Keratinocyte (primary cell): ENCODE measurements around the gene ARMC9.

Experiments used
- CTCF ChIP-seq, 3 experiments: IDR thresholded peaks in 1 of 3; conservative IDR thresholded peaks in 1 of 3; optimal IDR thresholded peaks in 1 of 3; 2 replicates in 2 of 3; 3 replicates in 1 of 3; pipeline versions ENCODE3 to v1.5.1; 2011; ENCODE audit warnings: low read length in 3 of 3, mild to moderate bottlenecking in 3 of 3, moderate library complexity in 2 of 3, control low read depth in 1 of 3, inconsistent platforms in 1 of 3; ENCODE audit not compliant: insufficient read depth in 2 of 3; ENCODE audit errors: extremely low read depth in 1 of 3
- EZH2 ChIP-seq: IDR thresholded peaks from one replicate; pipeline ENCODE4 v1.6.1; 2012; ENCODE audit warnings: inconsistent platforms, mild to moderate bottlenecking, low read length, moderate library complexity

DNA sequence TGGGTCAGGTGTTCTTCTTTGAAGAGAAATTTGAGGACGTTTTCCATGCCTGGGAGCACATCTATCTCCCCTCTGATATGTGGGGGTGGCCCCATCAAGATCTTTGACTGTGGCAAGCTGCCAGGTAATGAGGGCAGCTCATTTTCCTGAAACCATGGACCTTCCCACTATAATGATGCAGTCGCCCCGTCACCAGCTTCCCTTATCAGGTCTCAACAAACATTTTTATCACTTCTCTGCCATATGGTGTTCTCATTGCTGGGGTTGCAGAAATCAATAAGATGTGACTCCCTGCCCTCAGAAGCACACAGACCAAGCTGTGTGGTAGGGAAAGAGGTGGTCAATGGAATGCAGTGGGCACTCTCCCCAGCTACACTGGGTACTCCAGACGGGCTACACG, 148.7 kb downstream of the ARMC9 start:
- TF ChIP-seq CTCF (optimal IDR thresholded peaks at IDR 0.05 in 1 of 3, IDR thresholded peaks at IDR 0.05 in 1 of 3, conservative IDR thresholded peaks at IDR 0.05 in 1 of 3; ENCODE audit: extremely low read depth in 1 of 3, insufficient read depth in 2 of 3, low read length in 3 of 3) (no peak), EZH2 (no peak)
